Endothelial cell of umbilical vein (primary cell): ENCODE measurements around the gene RNF40.

Experiments used
- CTCF ChIP-seq, 2 donors: IDR thresholded peaks; 1 replicate in 1 of 2; 2 replicates in 1 of 2; pipeline ENCODE4 v1.5.1; 2011; ENCODE audit warnings: low read length in 2 of 2, mild to moderate bottlenecking in 2 of 2, moderate library complexity in 2 of 2, control low read depth in 1 of 2, inconsistent platforms in 1 of 2, low read depth in 1 of 2; ENCODE audit not compliant: insufficient read depth in 1 of 2; ENCODE audit errors: extremely low read depth in 1 of 2
- MYC ChIP-seq: IDR thresholded peaks from one replicate; pipeline ENCODE4 v1.6.1; 2011; ENCODE audit warnings: mild to moderate bottlenecking, low read depth, low read length
- POLR2A ChIP-seq: IDR thresholded peaks from 2 replicates; pipeline ENCODE4 v1.6.1; 2012; ENCODE audit warnings: low read depth, mild to moderate bottlenecking, control low read depth, low read length
- POLR2AphosphoS5 ChIP-seq: IDR thresholded peaks from 2 replicates; pipeline ENCODE4 v1.6.1; 2012; ENCODE audit warnings: low read depth, mild to moderate bottlenecking, control low read depth, low read length, moderate library complexity; ENCODE audit not compliant: insufficient read depth
- TF ChIP-seq, protein P1 (sequence below): IDR thresholded peaks from 2 replicates; pipeline ENCODE4 v1.6.1; 2011; ENCODE audit not compliant: insufficient read depth, insufficient read length

GRCh38 chr16:30785126-30786106 lies 23.3 kb downstream of the RNF40 start:
- no peak for TF ChIP-seq CTCF (IDR thresholded peaks at IDR 0.05; ENCODE audit: extremely low read depth in 1 of 2, insufficient read depth in 1 of 2, low read depth in 1 of 2, low read length in 2 of 2)
- no peak for TF ChIP-seq POLR2A
- TF ChIP-seq POLR2AphosphoS5, result no peak
- TF ChIP-seq, protein P1, sequence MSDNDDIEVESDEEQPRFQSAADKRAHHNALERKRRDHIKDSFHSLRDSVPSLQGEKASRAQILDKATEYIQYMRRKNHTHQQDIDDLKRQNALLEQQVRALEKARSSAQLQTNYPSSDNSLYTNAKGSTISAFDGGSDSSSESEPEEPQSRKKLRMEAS, result no peak
- TF ChIP-seq MYC, result no peak
